ENCODE data around the gene CDHR1. TPM values are rescaled to one million over a fixed set of nuclear protein-coding genes. Genes with fewer than 3 reads are reported as not detected.
A peak's percentile ranks its signal among the peaks of the same experiment; 100 is the strongest.

Gene CDHR1
- total and polyA plus RNA-seq, 10 donors: 0.53 to 10.6 (median 4.4) TPM

- Histone ChIP-seq H3K9me3 (no peaks in the 10 kb centered on the region), H3K4me3 (no peak overlapping the region), H3K27me3 (replicated peaks in 1 of 7) (peaks cover 0 to 5% (median 0%) of the 10 kb centered on the region in 7 donors), H3K36me3 (no peaks in the 10 kb centered on the region), H3K27ac (no peak overlapping the region), H3K4me1 (peaks cover 0 to 7% (median 0%) of the 10 kb centered on the region in 6 donors)
- intact Hi-C loops (cut with DNase I; ENCODE audit: low total_unique reads): loop anchor here (2.0 kb wide), 1 partner anchor 57 kb away; no protein-coding TSS in a partner anchor
- WGBS, 5 donors: 64 to 70% (median 67%) methylated on average over 6 of the region's 6 CpGs
- DNase-seq: no peak
- TF ChIP-seq CTCF (IDR thresholded peaks at IDR 0.05 in 8 of 11, conservative IDR thresholded peaks at IDR 0.05 in 3 of 11): peak in 1 of 11 experiments; percentile 14
- no peak for TF ChIP-seq POLR2AphosphoS5 (IDR thresholded peaks at IDR 0.05)
- TF ChIP-seq POLR2A (IDR thresholded peaks at IDR 0.05): no peak
Measured at GRCh38 chr10:84205853-84206525, 11.7 kb downstream of the CDHR1 start.

GRCh38 chr10:84208023-84208422 is 13.7 kb downstream of the CDHR1 start:
- DNase-seq: no peak
- 85 to 94% (median 87%) methylated on average over 9 to 10 of the region's 10 CpGs for WGBS, 5 donors
- H3K27ac ChIP-seq: no peak overlapping the region

GRCh38 chr10:84211566-84211965 is 17.2 kb downstream of the CDHR1 start:
- TF ChIP-seq POLR2AphosphoS5 (IDR thresholded peaks at IDR 0.05) (no peak), POLR2A (IDR thresholded peaks at IDR 0.05) (no peak), CTCF (IDR thresholded peaks at IDR 0.05 in 8 of 11, conservative IDR thresholded peaks at IDR 0.05 in 3 of 11) (no peak)
- Histone ChIP-seq H3K4me3 (no peak overlapping the region), H3K27ac (no peak overlapping the region), H3K9me3 (no peaks in the 10 kb centered on the region), H3K27me3 (replicated peaks in 1 of 7) (peaks cover 0 to 5% (median 0%) of the 10 kb centered on the region in 7 donors), H3K36me3 (no peaks in the 10 kb centered on the region), H3K4me1 (no peaks in the 10 kb centered on the region)
- DNase-seq: no peak
- intact Hi-C loops (cut with DNase I; ENCODE audit: low total_unique reads): no loop called here
- WGBS, 5 donors: 68 to 91% (median 76%) methylated on average over 2 of the region's 2 CpGs

More at GRCh38 chr10:84208023-84208422, 13.7 kb downstream of the CDHR1 start:
- no peaks in the 10 kb centered on the region for H3K9me3 ChIP-seq
- no peaks in the 10 kb centered on the region for H3K4me1 ChIP-seq
- peaks cover 0 to 5% (median 0%) of the 10 kb centered on the region in 7 donors for H3K27me3 ChIP-seq (replicated peaks in 1 of 7)
- H3K36me3 ChIP-seq: no peaks in the 10 kb centered on the region
- TF ChIP-seq CTCF (IDR thresholded peaks at IDR 0.05 in 8 of 11, conservative IDR thresholded peaks at IDR 0.05 in 3 of 11) (no peak), POLR2AphosphoS5 (IDR thresholded peaks at IDR 0.05) (no peak), POLR2A (IDR thresholded peaks at IDR 0.05) (no peak)
- intact Hi-C loops (cut with DNase I; ENCODE audit: low total_unique reads): no loop called here
- no peak overlapping the region for H3K4me3 ChIP-seq

GRCh38 chr10:84212014-84212413 is 17.7 kb downstream of the CDHR1 start:
- intact Hi-C loops (cut with DNase I; ENCODE audit: low total_unique reads): no loop called here
- no peaks in the 10 kb centered on the region for H3K4me1 ChIP-seq
- peaks cover 0 to 5% (median 0%) of the 10 kb centered on the region in 7 donors for H3K27me3 ChIP-seq (replicated peaks in 1 of 7)
- WGBS, 5 donors: 68 to 84% (median 79%) methylated on average over 5 of the region's 5 CpGs
- H3K27ac ChIP-seq: no peak overlapping the region
- H3K36me3 ChIP-seq: no peaks in the 10 kb centered on the region
- no peak for DNase-seq
- TF ChIP-seq CTCF (IDR thresholded peaks at IDR 0.05 in 8 of 11, conservative IDR thresholded peaks at IDR 0.05 in 3 of 11) (no peak), POLR2A (IDR thresholded peaks at IDR 0.05) (no peak), POLR2AphosphoS5 (IDR thresholded peaks at IDR 0.05) (no peak)
- H3K9me3 ChIP-seq: no peaks in the 10 kb centered on the region
- no peak overlapping the region for H3K4me3 ChIP-seq

Measured in spleen (tissue), 11 donors.